ENCODE measurements around the gene TNFRSF14. TPM values are rescaled to one million over a fixed set of nuclear protein-coding genes. Genes with fewer than 3 reads are reported as not detected.

Gene TNFRSF14
- polyA plus RNA-seq, 1 experiment: 19.3 TPM

DNA sequence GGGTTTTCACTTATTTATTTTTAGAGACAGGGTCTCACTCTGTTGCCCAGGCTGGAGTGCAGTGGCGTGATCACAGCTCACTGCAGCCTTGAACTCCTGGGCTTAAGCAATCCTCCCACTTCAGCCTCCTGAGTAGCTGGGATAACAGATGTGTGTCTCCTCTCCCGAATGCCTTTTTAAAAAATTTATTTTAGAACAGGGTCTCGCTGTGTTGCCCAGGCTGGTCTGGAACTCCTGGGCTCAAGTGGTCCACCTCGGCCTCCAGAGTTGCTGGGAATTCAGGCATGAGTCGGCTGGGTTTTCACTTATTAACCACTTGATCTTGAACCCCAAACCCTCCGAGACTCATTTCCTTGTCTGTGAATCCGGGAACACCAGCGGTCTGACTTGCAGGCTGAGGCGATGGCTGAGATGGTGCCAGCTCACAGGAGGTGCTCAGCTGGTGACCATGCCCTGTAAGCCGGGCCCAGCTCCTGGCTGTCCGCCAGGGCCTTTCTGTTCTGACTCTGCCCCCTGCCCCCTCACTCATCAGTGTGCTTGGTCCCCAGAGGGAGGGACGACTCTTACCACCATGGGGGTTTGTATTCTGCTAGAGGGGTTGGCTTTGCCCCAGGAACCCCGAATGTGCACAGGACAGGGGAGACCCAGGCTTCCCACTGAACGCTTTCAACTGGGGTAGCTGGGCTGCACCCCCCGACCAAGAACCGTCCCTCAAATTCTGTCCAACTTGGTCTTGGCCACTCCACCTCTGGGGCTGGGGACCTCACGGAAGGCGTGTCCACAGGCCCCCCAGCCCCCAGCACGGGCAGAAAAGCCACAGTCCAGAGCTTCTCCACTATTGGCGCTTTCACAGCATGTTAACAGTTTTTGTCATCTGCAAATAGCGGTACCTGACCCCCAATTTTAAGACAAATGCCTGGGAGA, 54.1 kb downstream of the TNFRSF14 start:
- Histone ChIP-seq H3K4me3 (ENCODE audit: low read depth, low read length) (no peak overlapping the region), H3K36me3 (ENCODE audit: control insufficient read depth, insufficient read depth, low read length) (no peaks in the 10 kb centered on the region), H3K27me3 (ENCODE audit: control insufficient read depth, insufficient read depth, low read length) (no peaks in the 10 kb centered on the region)
- ChIA-PET CTCF (no interaction called here), POLR2A (no interaction called here)
- DNase-seq (ENCODE audit: low read depth): no peak
- TF ChIP-seq, protein P1, sequence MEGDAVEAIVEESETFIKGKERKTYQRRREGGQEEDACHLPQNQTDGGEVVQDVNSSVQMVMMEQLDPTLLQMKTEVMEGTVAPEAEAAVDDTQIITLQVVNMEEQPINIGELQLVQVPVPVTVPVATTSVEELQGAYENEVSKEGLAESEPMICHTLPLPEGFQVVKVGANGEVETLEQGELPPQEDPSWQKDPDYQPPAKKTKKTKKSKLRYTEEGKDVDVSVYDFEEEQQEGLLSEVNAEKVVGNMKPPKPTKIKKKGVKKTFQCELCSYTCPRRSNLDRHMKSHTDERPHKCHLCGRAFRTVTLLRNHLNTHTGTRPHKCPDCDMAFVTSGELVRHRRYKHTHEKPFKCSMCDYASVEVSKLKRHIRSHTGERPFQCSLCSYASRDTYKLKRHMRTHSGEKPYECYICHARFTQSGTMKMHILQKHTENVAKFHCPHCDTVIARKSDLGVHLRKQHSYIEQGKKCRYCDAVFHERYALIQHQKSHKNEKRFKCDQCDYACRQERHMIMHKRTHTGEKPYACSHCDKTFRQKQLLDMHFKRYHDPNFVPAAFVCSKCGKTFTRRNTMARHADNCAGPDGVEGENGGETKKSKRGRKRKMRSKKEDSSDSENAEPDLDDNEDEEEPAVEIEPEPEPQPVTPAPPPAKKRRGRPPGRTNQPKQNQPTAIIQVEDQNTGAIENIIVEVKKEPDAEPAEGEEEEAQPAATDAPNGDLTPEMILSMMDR (IDR thresholded peaks at IDR 0.05; ENCODE audit: insufficient read depth, low read depth, low read length): no peak

DNA sequence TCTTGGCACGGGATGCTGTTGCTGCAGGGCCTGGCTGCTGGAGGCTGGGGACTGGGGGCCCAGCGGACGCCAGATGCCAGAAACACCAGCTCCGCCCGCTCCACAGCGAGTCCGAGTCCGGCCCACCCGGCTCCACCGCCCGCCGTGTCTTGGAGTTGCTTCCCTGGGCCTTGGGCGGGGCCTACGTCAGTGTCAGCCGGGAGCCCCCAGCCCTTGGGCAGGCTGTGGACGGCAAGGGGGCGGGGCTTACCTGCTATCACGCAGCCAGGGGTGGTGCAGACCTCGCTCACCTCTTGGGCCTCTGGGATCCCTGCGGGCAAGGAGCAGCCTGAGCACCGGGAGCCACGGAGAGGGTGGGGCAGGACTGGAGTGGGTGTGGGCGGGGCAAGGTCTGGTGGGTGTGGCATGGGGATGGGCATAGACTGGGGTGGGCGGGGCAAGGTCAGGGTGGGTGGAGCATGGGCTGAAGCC, 54.9 kb downstream of the TNFRSF14 start:
- Histone ChIP-seq H3K27me3 (ENCODE audit: control insufficient read depth, insufficient read depth, low read length) (no peaks in the 10 kb centered on the region), H3K36me3 (ENCODE audit: control insufficient read depth, insufficient read depth, low read length) (no peaks in the 10 kb centered on the region), H3K4me3 (ENCODE audit: low read depth, low read length) (0 out of 2 replicates have a peak overlapping the region, but pooled peaks have one; percentile 11)
- DNase-seq (ENCODE audit: low read depth): no peak
- CTCF ChIA-PET: no interaction called here
- POLR2A ChIA-PET: no interaction called here
- TF ChIP-seq, protein P1 (IDR thresholded peaks at IDR 0.05; ENCODE audit: insufficient read depth, low read depth, low read length): no peak

DNA sequence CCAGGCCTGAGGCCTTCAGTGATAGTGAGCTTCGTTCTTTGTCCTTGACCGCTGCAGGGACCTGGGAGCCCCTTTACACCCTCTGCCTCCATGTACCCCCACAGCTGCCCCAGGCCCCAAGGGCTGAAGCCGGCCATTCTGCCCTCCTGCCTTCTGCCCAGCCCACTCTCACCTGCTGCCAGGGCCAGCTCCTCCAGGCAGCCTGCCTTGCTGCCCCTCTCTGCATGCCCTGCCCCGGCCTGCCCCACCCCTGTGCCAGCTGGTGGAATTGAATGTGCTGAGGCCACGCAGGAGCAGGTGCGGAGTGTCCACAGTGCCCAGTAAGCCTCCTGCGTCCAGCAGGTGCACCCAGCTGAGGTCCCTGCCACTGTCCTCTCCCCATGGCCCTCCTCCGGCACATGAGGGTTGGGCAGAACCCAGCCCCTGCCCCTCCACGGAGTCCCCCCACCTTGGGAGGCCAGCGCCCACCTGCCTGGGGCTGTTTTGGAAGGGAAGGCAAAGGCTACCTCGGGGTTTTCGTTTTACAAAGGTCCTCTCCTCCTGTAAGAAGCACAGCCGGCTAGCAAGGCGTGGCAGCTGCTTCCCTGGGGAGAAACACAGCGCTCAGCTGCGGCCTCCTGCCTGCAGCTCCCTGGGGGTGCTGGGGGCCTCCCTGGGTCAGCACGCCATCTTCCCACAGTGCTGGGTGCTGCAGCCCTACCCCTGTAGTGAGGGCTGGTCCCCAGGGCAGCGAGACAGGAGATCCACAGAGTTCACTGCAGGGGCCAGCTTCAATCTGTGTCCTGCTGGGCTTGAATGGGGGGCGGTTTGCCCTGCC, 55.7 kb downstream of the TNFRSF14 start:
- DNase-seq (ENCODE audit: low read depth): no peak
- Histone ChIP-seq H3K4me3 (ENCODE audit: low read depth, low read length) (no peak overlapping the region), H3K36me3 (ENCODE audit: control insufficient read depth, insufficient read depth, low read length) (no peaks in the 10 kb centered on the region), H3K27me3 (ENCODE audit: control insufficient read depth, insufficient read depth, low read length) (no peaks in the 10 kb centered on the region)
- TF ChIP-seq, protein P1 (IDR thresholded peaks at IDR 0.05; ENCODE audit: insufficient read depth, low read depth, low read length): no peak
- CTCF ChIA-PET: no interaction called here
- POLR2A ChIA-PET: no interaction called here

DNA sequence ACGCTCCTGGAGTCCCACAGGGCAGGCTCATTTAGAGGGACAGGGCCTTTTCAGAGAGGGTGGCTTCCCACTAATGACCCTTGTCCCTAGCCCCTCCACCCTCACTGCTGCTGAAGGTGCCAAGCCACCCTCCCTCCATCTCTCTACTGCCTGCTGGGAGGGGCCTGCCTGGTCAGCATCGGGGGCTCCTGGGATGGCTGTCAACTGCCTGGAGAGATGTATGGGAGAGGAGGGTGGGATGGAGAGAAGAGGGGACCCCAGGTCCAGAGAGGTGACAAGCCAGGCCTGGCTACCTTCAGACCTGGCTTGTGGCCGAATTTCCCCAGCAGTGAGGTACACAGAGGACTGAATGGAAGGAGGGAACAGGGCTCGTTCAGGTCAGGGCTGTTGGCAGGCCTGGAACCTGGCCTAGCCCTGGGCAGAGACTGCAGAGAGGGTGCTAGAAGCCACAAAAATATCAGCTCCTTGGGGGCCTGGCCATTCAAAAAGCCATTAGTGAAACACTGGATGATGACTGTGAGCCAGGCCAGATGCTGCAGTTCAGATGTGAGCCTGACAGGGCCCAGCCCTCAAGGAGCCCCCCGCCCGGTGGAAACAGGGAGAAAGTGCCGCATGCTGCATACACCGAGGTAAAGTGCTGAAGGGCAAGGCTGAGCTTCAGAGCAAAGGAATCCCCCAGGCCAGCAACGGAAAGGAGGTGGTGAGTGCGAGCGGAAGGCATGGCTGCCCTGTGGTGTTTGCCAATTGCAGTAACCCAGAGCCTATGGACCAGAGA, 56.6 kb downstream of the TNFRSF14 start:
- ChIA-PET CTCF (no interaction called here), POLR2A (no interaction called here)
- DNase-seq (ENCODE audit: low read depth): no peak
- no peaks in the 10 kb centered on the region for H3K36me3 ChIP-seq (ENCODE audit: control insufficient read depth, insufficient read depth, low read length)
- no peak overlapping the region for H3K4me3 ChIP-seq (ENCODE audit: low read depth, low read length)
- H3K27me3 ChIP-seq (ENCODE audit: control insufficient read depth, insufficient read depth, low read length): no peaks in the 10 kb centered on the region
- TF ChIP-seq, protein P1 (IDR thresholded peaks at IDR 0.05; ENCODE audit: insufficient read depth, low read depth, low read length): no peak

Other genes starting within 250 kb of the TNFRSF14 start
- 3.7 and 4.3 TPM in 2 replicates for gene MORN1, start 164.8 kb upstream of the TNFRSF14 start, polyA plus RNA-seq (2011; rRNA removed)
- 255 and 354 TPM in 2 replicates for gene RER1, start 164.5 kb upstream of the TNFRSF14 start, polyA plus RNA-seq (2011; rRNA removed)
- 17.4 and 23.6 TPM in 2 replicates for gene PEX10, start 143.8 kb upstream of the TNFRSF14 start, polyA plus RNA-seq (2011; rRNA removed)
- 0.06 TPM in 2 replicates for gene PLCH2, start 80.1 kb upstream of the TNFRSF14 start, polyA plus RNA-seq (2011; rRNA removed)
- 13.3 and 17.1 TPM in 2 replicates for gene PANK4, start 29.8 kb upstream of the TNFRSF14 start, polyA plus RNA-seq (2011; rRNA removed)
- not detected in 2 replicates for gene HES5, start 26.1 kb upstream of the TNFRSF14 start, polyA plus RNA-seq (2011; rRNA removed)
- gene PRXL2B, start 30.4 kb downstream of the TNFRSF14 start, polyA plus RNA-seq (2011; rRNA removed): 9.8 and 16.1 TPM in 2 replicates
- gene MMEL1, start 76.6 kb downstream of the TNFRSF14 start, polyA plus RNA-seq (2011; rRNA removed): 0.17 TPM in 1 of 2 replicates, not detected in the other
- 0.09 and 0.11 TPM in 2 replicates for gene TTC34, start 245.3 kb downstream of the TNFRSF14 start, polyA plus RNA-seq (2011; rRNA removed)